Measurements from ENCODE around the gene NPTXR.
A peak's percentile ranks its signal among the peaks of the same experiment; 100 is the strongest.
"Not testable (repeated sequence)": the region's sequence is repeated elsewhere in the genome, so short reads cannot be mapped to it uniquely, and the experiment has no call there.

NPTXR gene

DNA sequence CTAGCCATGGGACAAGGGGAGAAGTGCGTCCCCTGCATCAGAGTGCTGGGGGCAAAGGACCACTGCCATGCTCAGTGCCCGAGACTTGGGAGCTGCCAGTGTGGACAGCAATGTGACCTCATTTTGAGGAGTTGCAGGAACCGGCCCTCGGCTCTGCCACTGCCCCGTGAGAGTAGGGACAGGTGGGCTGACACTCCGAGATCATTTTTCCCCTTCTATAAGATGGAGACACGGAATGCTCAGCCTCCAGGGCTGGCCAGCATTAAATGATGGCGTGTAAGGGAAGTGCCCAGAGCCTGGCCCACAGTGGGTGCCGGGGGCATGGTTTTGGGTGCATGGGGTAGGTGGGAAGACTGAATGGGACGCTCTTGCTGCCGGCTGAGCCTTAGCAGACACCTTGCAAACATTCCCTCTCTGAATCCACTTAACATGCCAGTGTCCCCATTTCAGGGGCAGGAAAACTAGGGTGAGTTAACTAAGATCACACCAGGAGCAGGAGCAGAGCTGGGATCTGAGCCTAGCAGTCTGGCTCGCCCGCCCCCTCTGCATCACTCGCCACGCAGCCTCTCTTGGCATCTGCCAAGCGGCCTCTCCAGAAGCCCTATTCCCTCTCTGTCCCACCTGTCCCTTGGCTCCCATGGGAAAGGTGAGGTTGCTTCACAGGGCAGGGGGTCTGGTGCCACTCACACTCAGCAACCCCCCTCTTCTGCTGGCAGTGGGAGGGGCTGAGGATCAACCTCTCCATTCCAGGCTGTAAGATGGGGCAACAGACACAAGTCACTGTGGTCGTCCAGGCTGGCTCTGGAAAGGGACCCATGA, 13.6 kb downstream of the NPTXR start:
- no peak for DNase-seq

DNA sequence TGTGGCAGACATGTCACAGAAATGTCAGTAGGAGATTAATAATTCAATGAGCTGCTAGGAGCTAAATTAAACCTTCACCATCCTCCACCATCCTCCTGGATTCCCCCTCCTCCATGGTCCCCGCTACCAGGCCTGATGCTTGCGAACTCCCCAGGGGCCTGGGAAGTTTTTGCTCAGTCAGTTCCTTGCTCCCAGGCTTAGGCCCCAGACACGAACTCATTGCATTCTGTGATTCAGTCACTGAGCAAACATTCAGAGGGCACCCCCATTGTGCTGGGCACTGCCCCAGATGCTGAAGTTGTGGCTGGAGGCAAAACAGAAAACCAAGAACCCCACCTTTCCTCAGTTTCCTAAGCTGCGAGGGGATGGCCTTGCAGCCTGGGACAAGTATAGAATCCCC, 14.3 kb downstream of the NPTXR start:
- no peak for DNase-seq

DNA sequence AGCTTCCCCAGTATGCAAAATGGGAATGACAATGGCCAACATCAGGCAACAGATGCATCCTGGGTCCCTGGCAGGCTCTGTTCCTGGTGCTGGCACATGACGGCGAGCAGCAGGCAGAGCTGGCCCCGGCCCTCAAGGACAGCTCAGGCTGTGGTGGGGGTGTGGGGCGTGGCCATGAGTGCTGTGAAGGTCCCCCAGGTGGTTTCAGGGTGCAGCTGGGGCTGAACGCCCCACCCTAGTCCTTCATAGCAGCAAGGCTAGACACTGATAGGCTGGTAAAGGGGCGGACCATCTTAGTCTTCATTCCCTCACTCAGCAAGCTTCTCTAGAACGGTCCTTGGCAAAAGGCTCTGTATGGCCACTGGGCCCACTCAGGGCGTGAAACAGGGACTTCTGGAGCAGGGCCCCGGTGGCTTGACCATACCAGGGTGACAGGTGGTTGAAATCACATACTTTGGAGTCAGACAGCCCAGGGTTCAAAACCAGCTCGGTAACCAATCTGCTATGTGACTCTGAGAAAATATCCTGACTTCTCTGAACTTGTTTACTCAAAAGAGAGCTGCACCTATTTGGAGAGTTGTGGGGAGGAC, 15.1 kb downstream of the NPTXR start:
- DNase-seq, result no peak

DNA sequence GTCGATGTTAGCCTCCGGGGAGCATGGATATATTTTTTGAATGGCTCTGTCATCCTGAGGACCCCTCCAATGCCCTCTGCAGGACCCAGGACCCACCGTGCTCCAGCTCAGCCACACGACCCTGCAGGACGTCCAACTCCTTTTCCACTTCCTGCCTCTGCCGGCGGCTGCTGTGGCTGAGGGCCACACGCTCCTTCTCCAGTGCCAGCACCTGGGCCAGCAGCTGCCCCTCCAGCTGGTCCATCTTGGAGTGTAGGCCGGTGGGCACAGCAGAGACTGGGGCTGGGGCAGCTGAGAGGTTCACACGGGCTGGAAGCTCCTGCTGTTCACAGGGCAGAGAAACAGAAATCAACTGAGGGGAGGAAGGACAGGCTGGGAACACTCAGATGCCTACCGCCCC, 15.6 kb downstream of the NPTXR start:
- DNase-seq, result no peak

DNA sequence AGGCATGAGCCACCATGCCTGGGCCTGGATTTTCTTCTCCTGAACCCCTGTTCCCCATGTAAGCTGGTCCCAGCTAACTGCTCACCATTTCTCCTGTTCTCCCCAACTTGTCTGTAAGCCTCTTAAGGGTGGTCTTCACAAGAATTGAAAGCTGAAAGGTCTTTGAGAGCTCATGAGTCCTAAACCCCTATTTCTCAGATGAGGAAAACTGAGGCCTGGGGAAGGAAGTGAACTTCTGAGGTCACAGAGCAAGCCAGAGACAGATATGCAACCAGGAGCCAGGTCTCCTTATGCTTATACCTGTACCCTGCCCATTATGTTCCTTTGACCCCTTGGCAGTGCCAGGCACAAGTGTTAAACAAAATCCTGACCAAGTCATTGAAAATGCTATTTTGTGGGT, 16.3 kb downstream of the NPTXR start:
- no peak for DNase-seq

DNA sequence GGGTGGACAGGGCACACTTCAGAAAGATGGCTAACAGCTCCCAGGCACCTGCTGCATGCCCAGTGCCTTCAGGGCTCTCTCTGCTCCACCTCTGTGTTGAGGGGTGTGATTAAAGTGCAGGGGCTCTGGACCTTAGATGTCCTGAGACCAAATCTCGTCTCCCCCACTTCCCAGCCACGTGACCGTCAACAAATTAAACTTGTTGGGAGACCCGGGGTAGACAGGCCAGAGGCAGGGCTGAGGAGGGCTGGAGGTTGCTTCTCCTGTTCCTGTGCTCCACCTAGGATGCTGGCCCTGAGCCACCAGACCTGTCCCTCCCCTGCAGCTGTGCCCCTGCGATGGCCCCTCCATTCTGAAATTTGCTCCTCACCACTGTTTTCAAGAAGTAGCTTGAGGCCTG, 17.0 kb downstream of the NPTXR start:
- DNase-seq, result no peak

DNA sequence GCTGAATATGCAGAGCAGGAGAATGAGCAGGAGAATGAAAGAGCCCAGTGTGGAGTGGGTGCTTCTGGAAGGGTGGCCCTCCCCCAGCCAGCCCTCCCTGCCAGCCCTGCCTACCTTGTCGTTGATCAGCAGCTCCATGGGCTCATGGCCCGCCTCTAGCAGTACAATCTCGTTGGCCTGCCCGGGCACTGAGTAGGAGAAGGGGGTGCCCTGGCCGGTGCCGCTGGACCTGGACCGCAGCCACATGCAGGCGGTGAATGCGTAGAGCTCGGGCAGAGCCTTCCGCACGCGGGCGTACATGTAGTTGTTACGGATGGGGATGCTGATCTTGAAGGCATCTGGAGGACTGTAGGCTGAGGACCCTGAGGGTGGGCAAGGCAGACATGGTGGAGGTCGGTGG, 17.4 kb downstream of the NPTXR start:
- no peak for DNase-seq

DNA sequence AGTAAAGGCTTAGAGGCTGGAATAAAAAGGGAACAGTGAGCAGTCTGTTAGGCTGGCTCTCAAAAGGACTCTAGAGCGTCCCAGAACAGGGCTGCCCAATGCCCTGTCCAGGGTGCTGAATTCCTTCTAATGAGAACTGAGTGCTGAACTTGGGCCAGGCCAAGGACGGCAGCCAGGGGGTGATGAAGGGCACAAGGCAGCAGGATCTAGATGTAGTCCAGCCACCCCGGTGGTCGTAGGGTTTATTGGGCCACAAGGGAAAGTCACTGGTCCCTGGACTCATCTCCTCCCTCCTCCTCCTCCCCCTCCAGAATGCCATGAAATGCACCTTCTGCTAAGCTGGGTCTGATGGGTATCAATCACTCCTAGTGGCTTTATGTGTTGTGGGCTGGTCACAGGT, 19.2 kb downstream of the NPTXR start:
- no peak for DNase-seq

DNA sequence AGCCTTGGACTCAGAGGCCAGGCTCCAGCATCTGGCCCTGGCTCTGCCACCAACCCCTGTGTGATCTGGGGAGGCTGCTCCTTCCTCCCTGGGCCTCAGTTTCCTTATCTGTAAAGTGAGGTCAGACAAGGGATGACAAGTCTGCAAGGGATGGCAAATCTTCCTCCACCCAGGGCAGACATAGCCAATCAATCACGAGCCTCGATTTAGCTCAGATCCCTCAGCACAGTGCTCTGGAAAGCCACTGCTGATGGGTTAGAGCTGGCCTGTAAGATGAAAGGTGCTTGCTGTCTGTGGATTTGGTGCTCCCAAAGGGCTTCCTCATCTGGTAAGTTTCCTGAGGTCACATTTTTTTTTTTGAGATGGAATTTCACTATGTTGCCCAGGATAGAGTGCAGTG, 20.2 kb downstream of the NPTXR start:
- DNase-seq, result no peak

DNA sequence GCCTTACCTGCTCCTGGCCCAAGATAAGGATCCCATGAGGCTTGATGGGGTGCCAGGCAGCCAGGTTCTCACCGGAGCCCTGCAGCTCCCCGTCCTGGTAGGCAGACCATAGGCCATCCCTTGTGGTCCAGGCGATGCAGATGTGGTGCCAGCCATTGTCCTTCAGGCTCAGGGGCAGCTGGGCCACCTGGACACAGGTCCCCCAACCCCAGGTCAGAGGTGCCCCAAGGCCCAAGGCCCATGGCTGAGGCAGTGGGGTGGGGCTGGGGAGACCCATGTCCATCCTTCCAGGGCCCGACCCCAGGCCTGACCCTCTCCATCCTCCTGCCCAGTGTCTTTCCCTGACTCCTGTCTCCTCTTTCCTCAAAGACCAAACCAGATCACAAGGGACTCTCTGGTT, 20.8 kb downstream of the NPTXR start:
- DNase-seq, result no peak

DNA sequence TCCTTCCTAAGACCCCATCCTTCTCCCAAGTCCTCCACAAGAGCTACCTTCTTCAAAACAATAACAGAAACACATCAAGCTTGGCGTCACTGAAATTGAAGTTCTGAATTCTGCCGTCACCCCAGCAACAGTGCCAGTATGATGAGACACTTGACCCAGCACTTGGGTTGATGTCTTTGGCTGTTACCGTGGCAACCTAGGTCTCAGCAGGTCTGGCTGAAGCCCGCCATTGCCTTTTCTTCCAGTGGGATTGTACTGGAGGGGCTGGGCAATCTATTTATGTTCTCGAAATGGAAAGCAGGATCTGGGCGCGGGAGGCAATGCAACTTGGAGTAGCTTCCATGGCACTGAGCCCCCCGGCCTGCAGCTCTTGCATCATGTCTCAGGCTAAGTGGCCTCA, 23.8 kb downstream of the NPTXR start:
- peak; percentile 18 to 75 (median 64) for DNase-seq

DNA sequence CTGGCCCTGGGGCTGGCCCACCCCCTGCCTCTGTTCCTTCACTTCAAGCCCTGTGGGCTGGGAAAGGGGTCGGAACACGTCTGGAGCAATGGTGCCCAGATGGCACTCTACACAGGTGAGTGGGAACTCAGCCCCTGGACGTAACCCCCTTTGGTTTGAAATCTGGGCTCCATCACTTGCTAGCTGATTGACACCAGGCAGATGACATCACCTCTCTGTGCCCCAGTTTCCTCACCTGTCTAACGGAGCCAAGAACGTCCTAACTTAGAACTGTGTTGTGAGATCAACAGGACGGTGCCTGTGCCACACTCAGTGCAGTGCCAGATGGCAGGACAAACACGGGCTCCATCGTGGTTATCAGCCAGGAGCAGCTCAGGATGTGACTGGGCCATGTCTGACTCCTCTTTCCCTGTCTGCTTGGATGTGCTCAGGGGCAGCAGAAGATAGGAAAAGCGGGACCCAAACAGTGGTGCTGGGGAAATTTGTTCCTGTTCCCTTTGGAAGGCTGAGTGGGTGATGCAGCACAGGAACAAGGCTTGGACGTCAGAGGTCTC, 24.4 kb downstream of the NPTXR start:
- no peak for DNase-seq

DNA sequence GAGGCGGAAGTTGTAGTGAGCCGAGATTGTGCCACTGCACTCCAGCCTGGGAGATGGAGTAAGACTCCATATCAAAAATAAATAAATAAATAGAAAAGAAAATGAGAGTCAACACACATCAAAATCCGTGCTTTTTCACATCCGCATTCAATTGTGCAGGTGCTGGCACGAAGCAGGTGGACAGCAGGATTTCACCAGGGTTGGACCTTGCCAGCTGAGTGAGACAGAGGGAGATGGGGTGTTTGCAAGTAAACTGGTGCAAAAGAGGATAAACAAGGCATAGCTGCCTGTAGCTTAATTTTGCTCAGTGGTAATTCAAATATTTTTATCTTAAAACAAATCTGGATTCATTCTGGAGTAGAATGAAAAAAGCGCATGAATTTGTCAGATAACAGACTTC, 26.6 kb downstream of the NPTXR start:
- no peak for DNase-seq

DNA sequence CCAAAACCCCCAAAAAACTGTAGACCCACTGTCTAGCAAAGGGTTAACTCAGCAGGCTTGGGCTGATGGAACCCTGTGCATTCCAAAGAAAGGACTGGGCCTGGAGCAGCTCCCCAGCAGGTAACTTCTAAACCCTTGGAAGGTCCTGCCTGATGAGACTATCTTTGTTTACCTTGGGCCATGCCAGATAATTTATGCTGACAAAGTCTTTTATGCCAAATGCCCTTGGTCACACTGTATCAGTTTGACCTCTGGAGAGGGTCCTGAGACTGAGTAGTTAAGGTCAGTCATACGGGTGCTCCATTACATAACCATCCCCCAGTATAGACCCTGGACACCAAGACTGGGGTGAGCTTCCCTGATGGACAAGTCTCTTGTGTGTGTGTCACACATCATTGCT, 28.0 kb downstream of the NPTXR start:
- DNase-seq, result no peak

DNA sequence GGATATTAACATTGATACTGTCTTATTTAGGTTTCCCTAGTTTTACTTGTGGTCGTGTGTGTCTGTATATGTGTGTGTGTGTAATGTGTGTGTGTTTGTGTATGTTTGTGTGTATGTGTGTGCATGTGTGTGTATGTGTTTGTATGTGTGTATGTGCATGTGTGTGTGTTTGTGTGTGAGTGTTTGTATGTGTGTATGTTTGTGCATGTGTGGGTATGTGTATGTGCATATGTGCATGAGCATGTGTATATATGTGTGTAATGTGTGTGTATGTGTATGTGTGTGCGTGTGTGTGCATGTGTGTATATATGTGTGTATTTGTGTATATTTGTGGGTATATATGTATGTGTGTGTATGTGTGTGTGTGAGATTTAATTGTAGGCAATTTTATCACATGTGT, 32.6 kb downstream of the NPTXR start:
- no peak for DNase-seq

DNA sequence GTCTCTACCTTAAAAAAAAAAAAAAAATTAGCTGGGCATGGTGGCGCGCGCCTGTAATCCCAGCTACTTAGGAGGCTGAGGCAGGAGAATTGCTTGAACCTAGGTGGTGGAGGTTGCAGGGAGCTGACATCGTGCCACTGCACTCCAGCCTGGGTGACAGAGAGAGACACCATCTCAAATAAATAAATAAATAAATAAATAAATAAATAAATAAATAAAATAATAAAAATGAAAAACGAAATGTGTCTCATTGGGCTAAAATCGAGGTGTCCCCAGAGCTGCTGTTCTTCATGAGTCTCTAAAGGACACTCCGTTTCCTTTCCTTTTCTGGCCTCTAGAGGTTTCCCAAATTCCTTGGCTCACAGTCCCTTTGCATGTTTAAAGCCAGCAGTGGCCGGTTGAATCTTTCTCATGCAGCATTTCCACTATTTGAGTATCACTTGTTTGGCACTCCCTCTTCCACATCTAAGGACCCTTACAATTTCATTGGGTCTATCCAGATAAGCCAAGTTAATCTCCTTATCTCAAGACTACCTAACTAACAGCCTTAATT, 38.7 kb downstream of the NPTXR start:
- not testable (repeated sequence) for DNase-seq

DNA sequence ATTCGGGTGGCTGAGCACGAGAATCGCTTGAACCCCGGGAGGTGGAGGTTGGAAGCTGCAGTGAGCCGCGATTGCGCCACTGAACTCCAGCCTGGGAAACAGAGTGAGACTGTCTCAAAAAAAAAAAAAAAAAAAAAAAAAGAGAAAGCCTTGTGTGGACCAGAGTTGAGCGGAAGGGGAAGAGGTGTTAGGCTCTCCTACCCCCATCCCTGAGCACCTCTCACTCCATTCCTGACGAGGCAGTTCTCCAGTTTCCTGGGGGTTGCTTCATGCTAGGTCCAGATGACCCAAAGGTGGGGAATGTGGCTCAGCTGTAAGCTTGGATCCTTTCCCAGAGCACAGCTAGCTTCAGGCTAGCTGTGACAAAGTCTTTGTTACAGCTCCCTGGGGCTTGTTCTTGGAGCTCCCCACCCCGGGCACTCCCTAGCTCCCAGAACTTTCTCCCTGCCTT, 41.1 kb downstream of the NPTXR start:
- DNase-seq, result peak in 1 of 3 experiments; percentile 0

DNA sequence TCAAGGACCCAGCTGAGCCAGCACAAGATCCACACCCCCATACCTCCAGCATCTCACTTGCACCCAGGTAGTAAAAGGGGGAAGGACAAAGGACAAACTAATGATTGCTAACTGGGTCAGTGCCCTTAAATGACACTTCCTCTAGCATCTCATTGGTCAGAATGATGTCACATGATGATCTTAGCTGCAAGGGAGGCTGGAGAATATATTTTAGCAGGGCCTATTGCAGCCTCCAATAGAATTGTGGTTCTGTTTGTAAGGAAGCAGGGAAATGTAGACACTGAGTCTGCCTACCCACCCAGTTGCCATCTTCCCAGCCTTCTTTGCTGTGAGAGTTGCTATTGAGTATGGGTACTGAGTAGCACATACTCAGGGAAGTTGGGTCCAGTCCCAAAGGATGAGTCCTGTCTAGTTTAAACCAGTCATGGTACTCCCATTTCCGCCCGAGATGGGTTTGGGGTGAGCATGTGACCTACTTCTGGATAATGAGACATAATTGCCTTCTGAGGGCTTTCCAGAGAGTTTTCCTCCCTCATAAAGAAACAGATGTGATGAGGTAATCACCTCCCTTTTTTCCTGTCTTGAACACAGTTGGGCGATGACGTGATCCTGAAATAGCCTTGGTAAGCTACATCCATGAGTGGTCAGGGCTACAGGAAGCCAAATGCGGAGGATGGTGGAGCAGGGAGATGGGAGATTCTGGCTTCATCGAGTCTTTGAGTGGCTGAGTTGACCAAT, 44.4 kb downstream of the NPTXR start:
- no peak for DNase-seq

DNA sequence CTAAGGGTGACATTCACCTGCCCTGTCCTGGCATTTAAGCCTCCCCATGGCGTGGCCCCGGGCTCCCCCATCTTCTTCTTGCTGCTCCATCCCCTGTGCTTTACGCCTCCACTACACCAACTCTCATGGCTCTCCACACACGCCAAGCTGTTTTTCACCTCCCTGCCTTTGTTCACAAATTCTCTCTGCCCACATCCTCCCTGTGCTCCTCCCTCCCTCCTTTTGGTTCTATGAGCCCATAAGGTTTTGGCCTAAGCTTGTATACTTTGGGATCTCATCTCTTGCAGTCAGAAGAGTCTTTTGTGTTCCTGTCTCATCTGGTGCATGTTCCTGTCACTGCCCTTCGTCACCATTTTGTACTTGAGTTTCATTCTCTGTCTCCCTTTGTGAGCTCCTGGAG, 45.3 kb downstream of the NPTXR start:
- no peak for DNase-seq

DNA sequence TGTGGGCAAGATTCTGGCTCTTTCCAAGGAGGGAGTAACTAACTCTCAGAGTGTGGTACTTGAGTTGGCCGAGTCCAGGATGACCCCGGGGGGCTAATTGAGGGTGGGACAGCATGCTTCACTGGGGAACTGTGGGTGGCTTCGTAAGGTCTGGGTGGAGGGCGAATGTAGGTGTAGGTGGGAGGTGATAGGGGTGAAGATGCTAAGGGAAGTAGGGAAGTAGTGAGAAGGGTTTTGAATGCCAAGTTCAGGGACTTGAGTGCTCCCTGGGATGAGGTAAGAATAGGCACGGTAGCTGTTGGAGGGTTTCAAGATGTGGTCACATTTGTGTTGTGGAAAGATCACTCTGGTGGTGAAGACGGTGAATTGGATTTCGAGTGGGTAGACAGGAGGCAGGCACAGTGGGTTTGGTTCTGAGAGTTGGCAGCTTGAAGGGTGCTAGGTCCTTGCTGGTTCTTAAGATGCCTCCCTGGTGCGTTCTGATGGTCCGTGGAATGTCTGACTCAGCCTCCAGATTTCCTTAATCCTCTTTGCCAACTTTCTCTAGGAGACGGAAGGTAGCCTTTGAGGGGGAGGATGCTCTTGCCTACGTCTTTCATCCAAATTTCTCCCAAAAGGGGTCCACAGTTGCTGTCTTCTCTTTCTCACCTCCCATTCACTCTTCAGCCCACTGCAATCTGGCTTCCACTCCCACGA, 47.4 kb downstream of the NPTXR start:
- no peak for DNase-seq

DNA sequence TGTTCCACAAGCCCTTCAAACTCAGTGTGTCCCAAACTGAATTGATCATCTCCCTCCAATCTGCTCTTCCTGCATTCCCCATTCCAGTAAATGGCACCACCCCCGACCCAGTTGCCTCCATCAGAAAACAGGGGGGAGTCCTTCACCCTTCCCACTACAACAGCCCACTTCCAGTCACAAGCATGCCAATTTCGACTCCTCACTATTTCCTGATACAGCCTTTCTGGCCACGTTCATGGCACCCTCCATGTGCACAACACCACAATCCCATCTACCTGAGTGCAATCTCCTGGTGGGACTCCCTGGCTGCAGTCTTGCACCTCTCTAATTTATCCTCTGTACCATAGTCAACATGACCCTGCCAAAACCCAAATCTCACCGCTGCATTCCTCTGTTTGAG, 48.3 kb downstream of the NPTXR start:
- no peak for DNase-seq

DNA sequence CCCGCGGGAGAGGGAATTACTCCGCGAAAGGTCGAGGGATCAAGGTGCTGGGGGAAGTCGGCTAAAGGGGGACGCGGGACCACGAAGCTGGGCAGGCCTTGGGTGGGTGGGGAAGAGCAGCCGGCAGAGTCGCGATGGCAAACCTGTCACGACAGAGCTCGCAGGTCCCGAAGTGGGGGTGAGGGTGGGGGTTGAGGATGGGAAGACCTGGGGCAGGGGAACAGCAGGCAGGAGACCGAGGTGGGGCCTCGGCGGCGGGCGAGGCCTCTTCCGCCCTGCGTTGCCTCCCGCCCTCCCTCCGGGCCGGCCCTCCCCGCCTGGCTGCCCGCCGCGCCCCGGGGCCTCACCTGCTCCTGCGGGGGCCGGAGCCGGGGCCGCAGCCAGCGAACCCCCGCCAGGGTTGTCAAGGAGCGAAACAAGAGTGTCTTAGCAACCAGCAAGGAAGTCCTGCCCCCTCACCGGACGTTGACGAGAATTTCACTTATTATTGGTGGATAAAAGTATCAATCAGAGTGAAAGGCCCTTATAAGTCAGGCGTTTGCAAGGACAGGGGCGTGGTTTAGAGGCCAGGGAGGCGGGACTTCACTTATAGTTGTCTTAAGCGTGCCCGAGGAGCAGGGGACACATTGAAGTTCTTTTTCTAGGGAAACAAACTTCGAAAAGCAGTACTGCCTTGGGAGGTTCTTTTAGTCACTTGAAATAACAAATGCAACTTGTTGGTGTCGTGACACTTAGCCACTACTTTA, 49.9 kb downstream of the NPTXR start, which contains the start of gene DNAL4:
Gene DNAL4 (minus strand): TSS at position 423 of the 746 bp plus-strand sequence. CDS start 11,412 bp downstream, outside the sequence.
- DNase-seq, result peak; percentile 90 to 97 (median 97)
